ENCODE measurements around the gene IDI2. TPM values are rescaled to one million over a fixed set of nuclear protein-coding genes. Genes with fewer than 3 reads are reported as not detected.

IDI2 gene
- total and polyA plus RNA-seq, 2 of the 13 experiments (the other 11 are each of a cell fraction or from before 2014, with no cell fraction given): not detected

DNA sequence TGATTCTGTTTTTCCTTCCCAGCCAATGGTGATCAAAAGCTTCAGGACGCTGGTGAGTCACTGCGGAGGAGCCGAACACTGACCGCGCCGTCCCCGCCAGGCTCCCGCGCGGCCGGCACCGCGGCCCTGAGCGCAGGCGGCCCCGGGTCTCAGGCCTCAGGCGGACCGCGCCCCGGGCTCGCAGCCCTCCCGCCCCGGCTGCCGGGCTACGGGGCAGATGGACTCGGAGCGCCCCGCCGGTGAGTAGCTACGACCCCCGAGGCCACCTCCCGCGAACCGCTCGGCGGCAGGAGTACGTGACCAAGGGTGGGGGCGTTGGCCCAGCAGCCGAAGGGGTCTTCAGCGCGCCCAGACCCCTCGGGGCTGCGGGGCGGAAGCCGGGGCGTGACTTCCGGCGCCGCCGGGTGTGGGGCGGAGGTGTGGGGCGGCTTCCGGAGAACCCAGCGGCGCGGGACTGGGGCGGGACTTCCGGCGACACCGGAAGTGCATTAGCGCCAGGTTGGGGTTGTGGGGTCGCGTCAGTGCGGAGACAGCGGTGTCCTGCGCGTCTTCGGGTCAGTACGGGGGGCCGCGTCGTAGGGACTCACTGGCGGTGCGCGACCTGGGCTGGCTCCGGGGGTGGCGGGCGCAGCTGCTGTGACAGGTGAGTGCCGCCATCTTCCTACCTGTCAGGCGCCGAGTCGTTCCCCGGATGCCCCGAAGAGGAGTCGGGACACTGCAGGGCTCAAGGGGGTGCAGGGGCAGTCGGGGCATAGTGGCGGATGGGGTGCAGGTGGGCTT, 30.9 kb upstream of the IDI2 start, which contains the start of gene WDR37 (continued):
- TF ChIP-seq ZFP37 (CRISPR knock-in tag; IDR thresholded peaks at IDR 0.05; ENCODE audit: borderline replicate concordance): no peak
- TF ChIP-seq, protein P1, sequence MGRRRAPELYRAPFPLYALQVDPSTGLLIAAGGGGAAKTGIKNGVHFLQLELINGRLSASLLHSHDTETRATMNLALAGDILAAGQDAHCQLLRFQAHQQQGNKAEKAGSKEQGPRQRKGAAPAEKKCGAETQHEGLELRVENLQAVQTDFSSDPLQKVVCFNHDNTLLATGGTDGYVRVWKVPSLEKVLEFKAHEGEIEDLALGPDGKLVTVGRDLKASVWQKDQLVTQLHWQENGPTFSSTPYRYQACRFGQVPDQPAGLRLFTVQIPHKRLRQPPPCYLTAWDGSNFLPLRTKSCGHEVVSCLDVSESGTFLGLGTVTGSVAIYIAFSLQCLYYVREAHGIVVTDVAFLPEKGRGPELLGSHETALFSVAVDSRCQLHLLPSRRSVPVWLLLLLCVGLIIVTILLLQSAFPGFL (CRISPR knock-in tag; IDR thresholded peaks at IDR 0.05): no peak
- TF ChIP-seq, protein P2, sequence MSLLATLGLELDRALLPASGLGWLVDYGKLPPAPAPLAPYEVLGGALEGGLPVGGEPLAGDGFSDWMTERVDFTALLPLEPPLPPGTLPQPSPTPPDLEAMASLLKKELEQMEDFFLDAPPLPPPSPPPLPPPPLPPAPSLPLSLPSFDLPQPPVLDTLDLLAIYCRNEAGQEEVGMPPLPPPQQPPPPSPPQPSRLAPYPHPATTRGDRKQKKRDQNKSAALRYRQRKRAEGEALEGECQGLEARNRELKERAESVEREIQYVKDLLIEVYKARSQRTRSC (CRISPR knock-in tag; IDR thresholded peaks at IDR 0.05; ENCODE audit: low read depth): 0 out of 2 replicates have a peak, but pooled peaks have one; percentile 33
- TF ChIP-seq MBNL3 (CRISPR knock-in tag; conservative IDR thresholded peaks at IDR 0.05): no peak
- TF ChIP-seq, protein P3, sequence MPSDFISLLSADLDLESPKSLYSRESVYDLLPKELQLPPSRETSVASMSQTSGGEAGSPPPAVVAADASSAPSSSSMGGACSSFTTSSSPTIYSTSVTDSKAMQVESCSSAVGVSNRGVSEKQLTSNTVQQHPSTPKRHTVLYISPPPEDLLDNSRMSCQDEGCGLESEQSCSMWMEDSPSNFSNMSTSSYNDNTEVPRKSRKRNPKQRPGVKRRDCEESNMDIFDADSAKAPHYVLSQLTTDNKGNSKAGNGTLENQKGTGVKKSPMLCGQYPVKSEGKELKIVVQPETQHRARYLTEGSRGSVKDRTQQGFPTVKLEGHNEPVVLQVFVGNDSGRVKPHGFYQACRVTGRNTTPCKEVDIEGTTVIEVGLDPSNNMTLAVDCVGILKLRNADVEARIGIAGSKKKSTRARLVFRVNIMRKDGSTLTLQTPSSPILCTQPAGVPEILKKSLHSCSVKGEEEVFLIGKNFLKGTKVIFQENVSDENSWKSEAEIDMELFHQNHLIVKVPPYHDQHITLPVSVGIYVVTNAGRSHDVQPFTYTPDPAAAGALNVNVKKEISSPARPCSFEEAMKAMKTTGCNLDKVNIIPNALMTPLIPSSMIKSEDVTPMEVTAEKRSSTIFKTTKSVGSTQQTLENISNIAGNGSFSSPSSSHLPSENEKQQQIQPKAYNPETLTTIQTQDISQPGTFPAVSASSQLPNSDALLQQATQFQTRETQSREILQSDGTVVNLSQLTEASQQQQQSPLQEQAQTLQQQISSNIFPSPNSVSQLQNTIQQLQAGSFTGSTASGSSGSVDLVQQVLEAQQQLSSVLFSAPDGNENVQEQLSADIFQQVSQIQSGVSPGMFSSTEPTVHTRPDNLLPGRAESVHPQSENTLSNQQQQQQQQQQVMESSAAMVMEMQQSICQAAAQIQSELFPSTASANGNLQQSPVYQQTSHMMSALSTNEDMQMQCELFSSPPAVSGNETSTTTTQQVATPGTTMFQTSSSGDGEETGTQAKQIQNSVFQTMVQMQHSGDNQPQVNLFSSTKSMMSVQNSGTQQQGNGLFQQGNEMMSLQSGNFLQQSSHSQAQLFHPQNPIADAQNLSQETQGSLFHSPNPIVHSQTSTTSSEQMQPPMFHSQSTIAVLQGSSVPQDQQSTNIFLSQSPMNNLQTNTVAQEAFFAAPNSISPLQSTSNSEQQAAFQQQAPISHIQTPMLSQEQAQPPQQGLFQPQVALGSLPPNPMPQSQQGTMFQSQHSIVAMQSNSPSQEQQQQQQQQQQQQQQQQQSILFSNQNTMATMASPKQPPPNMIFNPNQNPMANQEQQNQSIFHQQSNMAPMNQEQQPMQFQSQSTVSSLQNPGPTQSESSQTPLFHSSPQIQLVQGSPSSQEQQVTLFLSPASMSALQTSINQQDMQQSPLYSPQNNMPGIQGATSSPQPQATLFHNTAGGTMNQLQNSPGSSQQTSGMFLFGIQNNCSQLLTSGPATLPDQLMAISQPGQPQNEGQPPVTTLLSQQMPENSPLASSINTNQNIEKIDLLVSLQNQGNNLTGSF (CRISPR knock-in tag; IDR thresholded peaks at IDR 0.05): no peak
- TF ChIP-seq ZNF569 (CRISPR knock-in tag; IDR thresholded peaks at IDR 0.05; ENCODE audit: borderline replicate concordance): no peak
- TF ChIP-seq, protein P4, sequence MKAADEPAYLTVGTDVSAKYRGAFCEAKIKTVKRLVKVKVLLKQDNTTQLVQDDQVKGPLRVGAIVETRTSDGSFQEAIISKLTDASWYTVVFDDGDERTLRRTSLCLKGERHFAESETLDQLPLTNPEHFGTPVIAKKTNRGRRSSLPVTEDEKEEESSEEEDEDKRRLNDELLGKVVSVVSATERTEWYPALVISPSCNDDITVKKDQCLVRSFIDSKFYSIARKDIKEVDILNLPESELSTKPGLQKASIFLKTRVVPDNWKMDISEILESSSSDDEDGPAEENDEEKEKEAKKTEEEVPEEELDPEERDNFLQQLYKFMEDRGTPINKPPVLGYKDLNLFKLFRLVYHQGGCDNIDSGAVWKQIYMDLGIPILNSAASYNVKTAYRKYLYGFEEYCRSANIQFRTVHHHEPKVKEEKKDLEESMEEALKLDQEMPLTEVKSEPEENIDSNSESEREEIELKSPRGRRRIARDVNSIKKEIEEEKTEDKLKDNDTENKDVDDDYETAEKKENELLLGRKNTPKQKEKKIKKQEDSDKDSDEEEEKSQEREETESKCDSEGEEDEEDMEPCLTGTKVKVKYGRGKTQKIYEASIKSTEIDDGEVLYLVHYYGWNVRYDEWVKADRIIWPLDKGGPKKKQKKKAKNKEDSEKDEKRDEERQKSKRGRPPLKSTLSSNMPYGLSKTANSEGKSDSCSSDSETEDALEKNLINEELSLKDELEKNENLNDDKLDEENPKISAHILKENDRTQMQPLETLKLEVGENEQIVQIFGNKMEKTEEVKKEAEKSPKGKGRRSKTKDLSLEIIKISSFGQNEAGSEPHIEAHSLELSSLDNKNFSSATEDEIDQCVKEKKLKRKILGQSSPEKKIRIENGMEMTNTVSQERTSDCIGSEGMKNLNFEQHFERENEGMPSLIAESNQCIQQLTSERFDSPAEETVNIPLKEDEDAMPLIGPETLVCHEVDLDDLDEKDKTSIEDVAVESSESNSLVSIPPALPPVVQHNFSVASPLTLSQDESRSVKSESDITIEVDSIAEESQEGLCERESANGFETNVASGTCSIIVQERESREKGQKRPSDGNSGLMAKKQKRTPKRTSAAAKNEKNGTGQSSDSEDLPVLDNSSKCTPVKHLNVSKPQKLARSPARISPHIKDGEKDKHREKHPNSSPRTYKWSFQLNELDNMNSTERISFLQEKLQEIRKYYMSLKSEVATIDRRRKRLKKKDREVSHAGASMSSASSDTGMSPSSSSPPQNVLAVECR (CRISPR knock-in tag; IDR thresholded peaks at IDR 0.05; ENCODE audit: borderline replicate concordance): peak; percentile 87
- TF ChIP-seq CC2D1A (CRISPR knock-in tag; IDR thresholded peaks at IDR 0.05): no peak
- TF ChIP-seq, protein P5, sequence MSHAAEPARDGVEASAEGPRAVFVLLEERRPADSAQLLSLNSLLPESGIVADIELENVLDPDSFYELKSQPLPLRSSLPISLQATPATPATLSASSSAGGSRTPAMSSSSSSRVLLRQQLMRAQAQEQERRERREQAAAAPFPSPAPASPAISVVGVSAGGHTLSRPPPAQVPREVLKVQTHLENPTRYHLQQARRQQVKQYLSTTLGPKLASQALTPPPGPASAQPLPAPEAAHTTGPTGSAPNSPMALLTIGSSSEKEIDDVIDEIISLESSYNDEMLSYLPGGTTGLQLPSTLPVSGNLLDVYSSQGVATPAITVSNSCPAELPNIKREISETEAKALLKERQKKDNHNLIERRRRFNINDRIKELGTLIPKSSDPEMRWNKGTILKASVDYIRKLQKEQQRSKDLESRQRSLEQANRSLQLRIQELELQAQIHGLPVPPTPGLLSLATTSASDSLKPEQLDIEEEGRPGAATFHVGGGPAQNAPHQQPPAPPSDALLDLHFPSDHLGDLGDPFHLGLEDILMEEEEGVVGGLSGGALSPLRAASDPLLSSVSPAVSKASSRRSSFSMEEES (CRISPR knock-in tag; IDR thresholded peaks at IDR 0.05): peak; percentile 17; the same call in 1 of the 2 replicates
- no peak for TF ChIP-seq ARNT (IDR thresholded peaks at IDR 0.05)
- no peak for TF ChIP-seq ZNF101 (CRISPR knock-in tag; IDR thresholded peaks at IDR 0.05; ENCODE audit: borderline replicate concordance, low read depth)
